ENCODE measurements around the gene ZNF566.
"Not testable (repeated sequence)": the region's sequence is repeated elsewhere in the genome, so short reads cannot be mapped to it uniquely, and the experiment has no call there.

ZNF566 gene

DNA sequence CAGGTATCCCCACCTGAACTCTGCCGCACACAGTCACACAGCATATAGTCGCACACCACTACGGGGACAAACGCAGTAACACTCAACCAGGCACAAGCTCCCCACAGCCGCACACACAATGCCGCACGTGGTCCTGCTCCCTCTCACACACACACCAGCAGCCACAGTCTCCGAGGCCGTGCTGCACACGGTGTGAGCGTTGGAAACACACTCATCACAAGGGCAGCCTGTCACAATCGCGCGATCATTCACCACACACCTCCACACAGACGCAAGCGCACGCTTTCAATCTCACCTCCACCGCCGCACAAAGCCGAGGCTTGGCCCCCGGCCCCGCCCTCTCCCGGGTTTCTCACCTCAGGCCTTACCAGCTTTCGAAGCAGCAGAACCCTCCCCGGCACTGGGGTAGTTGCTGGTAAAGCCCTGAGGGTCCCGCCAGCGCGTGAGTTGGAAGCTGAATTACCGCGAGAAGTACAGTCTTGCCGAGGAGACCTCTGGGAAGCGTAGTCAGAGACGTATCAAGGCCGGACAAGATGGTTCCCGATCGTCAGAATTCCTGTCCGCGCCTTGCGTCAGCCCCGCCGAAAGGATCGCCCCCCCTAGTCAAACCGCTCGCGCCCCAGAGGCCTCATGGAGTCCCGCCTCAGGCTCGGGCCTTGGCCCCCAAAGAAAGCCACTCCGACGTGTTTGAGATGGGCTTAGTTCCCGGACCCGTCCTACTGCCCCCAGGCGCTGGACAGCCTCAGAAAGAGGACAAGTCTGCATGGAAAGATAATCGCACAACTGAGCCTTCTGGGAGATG is at the start of gene ZNF566:
Gene ZNF566, minus strand, starts transcription at position 444 of the 802 bp plus-strand sequence. CDS start 13,004 bp downstream, outside the sequence.
- peak; percentile 90 to 92 for DNase-seq (ENCODE audit: low read depth in 2 of 2, low spot score in 1 of 2)

DNA sequence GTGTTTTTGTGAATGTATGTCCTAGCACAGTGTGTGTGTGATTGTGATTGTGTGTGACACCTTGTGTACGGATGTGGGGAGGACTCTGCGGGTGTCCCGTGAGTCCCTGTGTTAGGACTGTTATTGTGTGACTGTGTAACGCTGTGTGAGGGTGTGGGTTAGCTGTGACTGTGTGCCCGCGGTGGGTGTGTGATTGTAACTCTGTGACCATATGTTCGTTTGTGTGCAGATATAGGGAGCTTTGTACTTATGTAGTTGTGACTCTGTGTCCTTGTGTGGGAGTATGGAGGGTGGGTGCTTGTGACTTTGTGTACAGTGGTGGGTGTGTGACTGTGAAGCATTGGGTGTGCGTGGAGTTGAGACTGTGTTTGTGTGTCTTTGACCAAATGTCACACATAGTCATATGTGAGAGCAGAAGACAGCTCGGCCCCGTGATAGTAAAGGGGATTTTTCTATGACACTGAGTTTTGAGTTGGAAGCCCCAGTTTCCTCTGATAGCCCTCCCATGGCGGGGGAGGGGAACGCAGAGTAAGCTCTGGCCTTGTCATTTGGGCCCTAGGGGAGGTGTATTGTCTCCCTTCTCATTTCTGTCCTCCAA is 39.7 kb upstream of the ZNF566 start:
- peak; percentile 2 to 12 for DNase-seq (ENCODE audit: low read depth in 2 of 2, low spot score in 1 of 2)

- peak; percentile 81 to 87 for DNase-seq (ENCODE audit: low read depth in 2 of 2, low spot score in 1 of 2)
Measured at GRCh38 chr19:36528194-36528920, 39.0 kb upstream of the ZNF566 start, which contains the start of gene ZNF260. Gene ZNF260, minus strand, starts transcription at chr19:36528271. Its CDS starts 13,033 bp downstream, at chr19:36515238.

DNA sequence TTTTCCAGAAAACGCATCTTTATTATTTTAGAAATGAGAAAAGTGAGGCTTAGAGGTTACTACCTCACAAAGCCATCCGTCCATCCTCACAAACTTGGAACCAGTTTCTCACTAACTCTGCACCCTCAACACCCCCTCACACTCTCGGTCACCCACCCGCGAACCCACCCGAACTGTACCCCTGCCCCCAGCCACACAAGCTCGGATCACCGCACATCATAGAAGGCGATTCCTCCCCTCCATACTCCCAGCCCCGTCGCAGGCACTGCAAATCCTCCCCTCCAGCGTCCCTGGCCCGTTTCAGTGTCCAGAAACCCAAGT is 38.5 kb upstream of the ZNF566 start:
- DNase-seq (ENCODE audit: low read depth in 2 of 2, low spot score in 1 of 2): no peak

DNA sequence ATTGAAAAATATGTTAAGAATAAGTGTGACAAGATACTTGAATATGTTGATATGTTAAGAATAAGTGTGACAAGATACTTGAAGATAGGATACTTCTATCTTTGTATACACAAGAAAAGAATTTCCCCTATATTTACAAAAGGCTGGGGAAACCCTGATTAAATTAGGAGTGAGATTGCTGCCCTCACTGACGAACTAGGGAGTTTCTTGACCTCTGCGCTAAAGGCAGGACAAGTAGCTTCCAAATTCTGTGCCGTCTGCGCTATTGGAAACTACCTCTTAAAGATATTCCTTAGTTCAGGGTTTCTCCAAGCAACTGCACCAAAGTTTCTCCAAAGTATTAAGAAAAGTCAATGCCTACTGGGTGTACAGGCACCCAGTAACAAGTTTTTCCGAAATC is 38.0 kb upstream of the ZNF566 start:
- DNase-seq (ENCODE audit: low read depth in 2 of 2, low spot score in 1 of 2): no peak

DNA sequence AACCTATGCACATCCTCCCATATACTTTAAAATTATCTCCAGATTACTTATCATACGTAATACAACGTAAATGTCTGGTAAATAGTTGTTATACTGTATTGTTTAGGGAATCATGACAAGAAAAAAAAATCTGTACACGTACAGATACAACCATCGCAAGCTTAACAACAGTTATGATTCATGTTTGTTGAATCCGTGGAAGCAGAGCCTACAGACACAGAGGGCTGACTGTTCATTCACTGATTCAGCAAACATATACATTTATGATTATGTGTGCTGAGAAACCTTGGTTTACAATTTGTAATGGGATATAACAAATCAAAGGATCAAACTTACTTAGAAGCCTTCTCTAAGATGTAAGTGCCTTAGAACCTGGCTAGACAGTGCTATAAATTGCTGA is 37.2 kb upstream of the ZNF566 start:
- DNase-seq (ENCODE audit: low read depth in 2 of 2, low spot score in 1 of 2): no peak

GRCh38 chr19:36524617-36525016 is 35.3 kb upstream of the ZNF566 start:
- DNase-seq (ENCODE audit: low read depth in 2 of 2, low spot score in 1 of 2): no peak

- no peak for DNase-seq (ENCODE audit: low read depth in 2 of 2, low spot score in 1 of 2)
Measured at GRCh38 chr19:36514012-36514612, 24.8 kb upstream of the ZNF566 start.

DNA sequence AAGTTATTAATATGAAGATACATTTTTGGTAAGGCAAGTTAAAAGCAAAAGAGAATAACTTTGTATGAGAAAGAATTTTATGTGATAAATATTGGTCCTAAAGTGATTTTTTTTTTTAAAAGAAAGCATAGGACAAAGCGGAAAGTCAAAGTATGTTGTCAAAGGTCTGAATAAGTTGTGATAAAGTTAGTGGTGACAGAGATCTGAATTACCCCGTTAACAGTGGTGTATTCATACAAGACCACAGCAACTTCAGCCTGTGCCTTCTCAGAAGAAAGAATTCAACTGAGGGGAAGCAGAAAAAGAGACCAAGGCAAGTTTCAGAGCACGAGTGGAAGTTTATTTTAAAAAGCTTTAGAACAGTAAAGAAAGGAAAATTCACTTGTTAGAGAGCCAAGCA is 19.0 kb upstream of the ZNF566 start:
- no peak for DNase-seq (ENCODE audit: low read depth in 2 of 2, low spot score in 1 of 2)

GRCh38 chr19:36501973-36502372 is 12.6 kb upstream of the ZNF566 start:
- DNase-seq (ENCODE audit: low read depth in 2 of 2, low spot score in 1 of 2): no peak

GRCh38 chr19:36497001-36497400 is 7.6 kb upstream of the ZNF566 start:
- no peak for DNase-seq (ENCODE audit: low read depth in 2 of 2, low spot score in 1 of 2)

DNA sequence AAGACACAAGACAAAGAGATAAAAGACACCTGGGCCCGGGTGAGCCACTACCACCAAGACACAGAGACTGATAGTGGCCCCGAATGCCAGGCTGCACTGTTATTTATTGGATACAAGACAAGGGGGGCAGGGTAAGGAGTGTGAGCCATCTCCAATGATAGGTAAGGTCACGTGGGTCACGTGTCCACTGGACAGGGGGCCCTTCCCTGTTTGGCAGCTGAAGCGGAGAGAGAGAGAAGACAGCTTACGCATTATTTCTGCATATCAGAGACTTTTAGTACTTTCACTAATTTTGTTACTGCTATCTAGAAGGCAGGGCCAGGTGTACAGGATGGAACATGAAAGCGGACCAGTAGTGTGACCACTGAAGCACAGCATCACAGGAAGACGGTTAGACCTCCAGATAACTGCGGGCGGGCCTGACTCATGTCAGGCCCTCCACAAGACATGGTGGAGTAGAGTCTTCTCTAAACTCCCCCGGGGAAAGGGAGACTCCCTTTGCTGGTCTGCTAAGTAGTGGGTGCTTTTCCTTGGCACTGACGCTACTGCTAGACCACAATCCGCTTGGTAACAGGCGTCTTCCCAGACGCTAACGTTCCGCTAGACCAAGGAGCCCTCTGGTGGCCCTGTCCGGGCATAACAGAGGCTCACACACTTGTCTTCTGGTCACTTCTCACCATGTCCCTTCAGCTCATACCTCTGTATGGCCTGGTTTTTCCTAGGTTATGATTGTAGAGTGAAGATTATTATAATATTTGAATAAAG is 3.5 kb upstream of the ZNF566 start:
- not testable (repeated sequence) for DNase-seq (ENCODE audit: low read depth in 2 of 2, low spot score in 1 of 2)

DNA sequence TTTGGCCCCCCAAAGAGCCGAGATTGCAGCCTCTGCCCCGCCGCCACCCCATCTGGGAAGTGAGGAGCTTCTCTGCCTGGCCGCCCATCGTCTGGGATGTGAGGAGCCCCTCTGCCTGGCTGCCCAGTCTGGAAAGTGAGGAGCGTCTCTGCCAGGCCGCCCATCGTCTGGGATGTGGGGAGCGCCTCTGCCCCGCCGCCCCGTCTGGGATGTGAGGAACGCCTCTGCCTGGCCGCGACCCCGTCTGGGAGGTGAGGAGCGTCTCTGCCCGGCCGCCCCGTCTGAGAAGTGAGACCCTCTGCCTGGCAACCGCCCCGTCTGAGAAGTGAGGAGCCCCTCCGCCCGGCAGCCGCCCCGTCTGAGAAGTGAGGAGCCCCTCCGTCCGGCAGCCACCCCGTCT is 1.5 kb upstream of the ZNF566 start:
- not testable (repeated sequence) for DNase-seq (ENCODE audit: low read depth in 2 of 2, low spot score in 1 of 2)

- peak; percentile 41 to 54 for DNase-seq (ENCODE audit: low read depth in 2 of 2, low spot score in 1 of 2)
Measured at GRCh38 chr19:36489920-36490415, 607 bp upstream of the ZNF566 start.

DNA sequence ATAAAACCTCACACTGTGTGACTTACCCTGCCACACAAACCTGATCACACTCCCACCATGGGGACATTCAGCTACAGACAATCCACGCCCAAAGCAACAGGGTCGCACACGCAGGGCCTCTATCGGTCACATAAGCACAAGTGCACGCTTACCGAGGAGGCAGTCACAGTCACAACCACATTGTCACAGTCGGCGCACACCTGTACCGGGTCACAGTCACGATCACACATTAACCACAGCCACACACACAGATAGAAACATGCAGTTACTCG is 579 bp downstream of the ZNF566 start:
- DNase-seq (ENCODE audit: low read depth in 2 of 2, low spot score in 1 of 2): peak in 1 of 2 donors; percentile 9

GRCh38 chr19:36488118-36488845 is 1.1 kb downstream of the ZNF566 start:
- DNase-seq (ENCODE audit: low read depth in 2 of 2, low spot score in 1 of 2): no peak

DNA sequence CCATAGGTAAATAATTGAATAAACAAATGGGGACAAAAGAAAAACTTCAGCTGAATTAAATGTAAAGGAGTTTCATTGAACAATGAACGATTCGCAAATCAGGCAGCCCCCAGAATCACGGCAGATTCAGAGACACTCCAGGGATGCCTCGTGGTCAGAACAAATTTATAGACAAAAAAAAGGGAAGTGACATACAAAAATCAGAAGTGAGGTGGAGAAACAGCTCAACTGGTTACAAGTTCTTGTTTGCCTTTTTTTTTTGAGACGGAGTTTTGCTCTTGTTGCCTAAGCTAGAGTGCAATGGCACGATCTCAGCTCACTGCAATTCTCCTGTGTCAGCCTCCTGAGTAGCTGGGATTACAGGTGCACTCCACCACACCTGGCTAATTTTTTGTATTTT is 5.7 kb downstream of the ZNF566 start:
- no peak for DNase-seq (ENCODE audit: low read depth in 2 of 2, low spot score in 1 of 2)

DNA sequence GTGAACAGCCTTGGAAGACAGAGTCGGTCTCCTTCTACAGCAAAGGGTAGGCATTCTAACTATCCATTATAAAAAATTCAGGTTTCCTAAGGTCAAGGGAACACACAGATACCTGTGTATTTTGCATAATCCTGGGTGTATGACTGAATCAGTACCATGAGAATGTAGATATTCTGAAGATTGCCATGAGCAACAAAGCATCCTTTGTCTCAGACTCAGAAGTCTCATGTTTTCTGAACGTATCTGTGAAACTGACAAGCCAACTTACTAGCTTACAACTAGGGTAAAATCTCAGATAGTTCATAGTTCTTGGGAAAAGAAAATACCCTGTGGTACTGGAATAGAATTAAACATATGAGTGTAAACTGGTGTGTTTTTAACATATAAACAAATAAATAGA is 6.5 kb downstream of the ZNF566 start:
- no peak for DNase-seq (ENCODE audit: low read depth in 2 of 2, low spot score in 1 of 2)

DNA sequence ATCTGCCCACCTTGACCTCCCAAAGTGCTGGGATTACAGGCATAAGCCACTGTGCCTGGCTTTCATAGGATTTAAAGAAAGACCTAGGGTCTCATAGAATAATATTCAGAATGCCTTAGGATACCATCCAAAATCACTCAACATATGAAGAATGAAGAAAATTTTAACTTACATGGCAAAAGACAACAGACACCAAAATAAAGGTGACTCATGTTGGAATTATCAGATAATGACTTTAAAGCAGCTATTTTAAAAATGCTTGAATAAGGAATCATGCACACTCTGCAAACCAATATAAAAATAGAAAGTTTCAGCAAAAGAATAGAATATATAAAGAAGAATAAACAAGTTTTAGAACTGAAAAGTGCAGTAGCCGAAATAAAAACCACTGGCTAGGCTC is 29.3 kb downstream of the ZNF566 start:
- DNase-seq (ENCODE audit: low read depth in 2 of 2, low spot score in 1 of 2): no peak

DNA sequence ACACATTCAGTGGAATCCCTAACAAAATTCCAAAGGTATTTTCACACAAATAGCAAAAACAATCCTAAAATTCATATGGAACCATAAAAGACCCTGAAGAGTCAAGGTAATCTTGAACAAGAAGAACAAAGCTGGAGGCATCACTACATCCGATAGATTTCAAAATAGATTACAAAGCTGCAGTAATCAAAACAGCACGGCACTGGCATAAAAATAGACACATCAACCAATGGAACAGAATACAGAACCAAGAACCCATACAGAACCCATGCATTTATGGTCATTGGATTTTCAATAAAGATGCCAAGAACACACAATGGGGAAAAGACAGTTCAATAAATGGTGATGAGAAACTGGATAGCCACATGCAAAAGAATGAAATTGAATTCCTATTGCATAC is 32.5 kb downstream of the ZNF566 start:
- no peak for DNase-seq (ENCODE audit: low read depth in 2 of 2, low spot score in 1 of 2)
